ENCODE measurements around the gene GALNT18.

The GALNT18 gene

GRCh38 chr11:11586465-11586864 is 35.3 kb downstream of the GALNT18 start:
- DNase-seq: no peak

GRCh38 chr11:11584937-11585336 is 36.9 kb downstream of the GALNT18 start:
- no peak for DNase-seq

- no peak for DNase-seq
Measured at GRCh38 chr11:11584530-11584810, 37.3 kb downstream of the GALNT18 start.

GRCh38 chr11:11583801-11584529 is 37.8 kb downstream of the GALNT18 start:
- DNase-seq: no peak

- DNase-seq: no peak
Measured at GRCh38 chr11:11582011-11582701, 39.6 kb downstream of the GALNT18 start.

- no peak for DNase-seq
Measured at GRCh38 chr11:11581481-11581880, 40.3 kb downstream of the GALNT18 start.

GRCh38 chr11:11580841-11581411 is 40.9 kb downstream of the GALNT18 start:
- no peak for DNase-seq

GRCh38 chr11:11580012-11580411 is 41.8 kb downstream of the GALNT18 start:
- DNase-seq: no peak

GRCh38 chr11:11579012-11579988 is 42.5 kb downstream of the GALNT18 start:
- DNase-seq: no peak

GRCh38 chr11:11577932-11578911 is 43.6 kb downstream of the GALNT18 start:
- DNase-seq: no peak

- no peak for DNase-seq
Measured at GRCh38 chr11:11577251-11577855, 44.5 kb downstream of the GALNT18 start.

GRCh38 chr11:11574373-11575287 is 47.2 kb downstream of the GALNT18 start:
- no peak for DNase-seq

GRCh38 chr11:11572386-11572785 is 49.4 kb downstream of the GALNT18 start:
- no peak for DNase-seq

- no peak for DNase-seq
Measured at GRCh38 chr11:11571893-11572292, 49.9 kb downstream of the GALNT18 start.

- no peak for DNase-seq
Measured at GRCh38 chr11:11570823-11571222, 51.0 kb downstream of the GALNT18 start.

GRCh38 chr11:11569936-11570491 is 51.8 kb downstream of the GALNT18 start:
- no peak for DNase-seq

- no peak for DNase-seq
Measured at GRCh38 chr11:11568651-11569229, 53.1 kb downstream of the GALNT18 start.

- DNase-seq: no peak
Measured at GRCh38 chr11:11567936-11568650, 53.7 kb downstream of the GALNT18 start.

GRCh38 chr11:11565636-11566035 is 56.2 kb downstream of the GALNT18 start:
- no peak for DNase-seq
